GM12873 (cell line): ENCODE results near the gene MKRN1.

ENCODE experiments used
- CTCF ChIP-seq: IDR thresholded peaks from 2 replicates; pipeline ENCODE4 v1.5.1; 2012; ENCODE audit warnings: low read depth, mild to moderate bottlenecking, moderate library complexity, low read length, control low read depth; ENCODE audit not compliant: insufficient read depth; ENCODE audit errors: missing control alignments

MKRN1 gene

GRCh38 chr7:140421521-140421920, 57.8 kb downstream of the MKRN1 start:
- no peak for TF ChIP-seq CTCF

GRCh38 chr7:140418653-140419052, 60.7 kb downstream of the MKRN1 start:
- no peak for TF ChIP-seq CTCF

GRCh38 chr7:140417456-140418155, 61.7 kb downstream of the MKRN1 start:
- no peak for TF ChIP-seq CTCF

- no peak for TF ChIP-seq CTCF
Measured at GRCh38 chr7:140416560-140416959, 62.7 kb downstream of the MKRN1 start.

GRCh38 chr7:140415361-140415760, 63.9 kb downstream of the MKRN1 start:
- TF ChIP-seq CTCF: no peak

- no peak for TF ChIP-seq CTCF
Measured at GRCh38 chr7:140404565-140405065, 74.7 kb downstream of the MKRN1 start.

GRCh38 chr7:140403878-140404564, 75.3 kb downstream of the MKRN1 start, which contains the start of gene RAB19:
TSS of gene RAB19 (plus strand) at chr7:140404058. CDS start at chr7:140407647, 3,589 bp downstream.
- no peak for TF ChIP-seq CTCF
